K562 (cell line): ENCODE data around the gene HMGB2. TPM values are rescaled to one million over a fixed set of nuclear protein-coding genes. Genes with fewer than 3 reads are reported as not detected.

ENCODE experiments used
- ATAC-seq: fragments of 200-7000 bp; cut with Tn5 transposase; 3 replicates; pipeline ENCODE4 v1.9.1; 2020; ENCODE audit warnings: moderate library complexity
- BruUV-seq: library from RNA; stranded (reverse); fragments of 400-500 nt; replicated peaks from 2 replicates; lab custom pipeline; 2021; lab: Mats Ljungman, UMichigan
- CTCF ChIA-PET: fragments of 300-600 bp; formaldehyde crosslinking; extraction: SDS; loops from one replicate; lab custom pipeline; 2021; ENCODE audit warnings: low intra/inter-chr PET ratio; lab: Yijun Ruan, JAX
- POLR2A ChIA-PET: fragments of 300-600, 350-650 bp; sonication (Branson Sonifier 250); formaldehyde crosslinking; extraction: SDS; loops from one replicate; lab custom pipeline; 2021; ENCODE audit warnings: antibody characterized with exemption, inconsistent platforms; lab: Yijun Ruan, JAX
- DNase-seq, 4 experiments: peaks; one replicate each; pipeline versions ENCODE4 v3.0.0 to v3.0.0-alpha.2; 2011 to 2018; ENCODE audit warnings: low spot score in 3 of 4, mixed read lengths in 3 of 4; ENCODE audit errors: extremely low read depth in 1 of 4
- FAIRE-seq: peaks from 2 replicates; lab custom pipeline; 2011; peaks lifted over from hg19 to GRCh38; lab: Jason Lieb, UNC
- H2AFZ ChIP-seq: 2 replicates; pipeline ENCODE4 v1.6.0; 2011; ENCODE audit warnings: low read depth, low read length, control low read depth, inconsistent platforms
- H3K27ac ChIP-seq: fragments of 200-600 bp; 3 replicates; pipeline ENCODE4 v1.8.0; 2011; ENCODE audit warnings: low read depth, mild to moderate bottlenecking, control low read depth, inconsistent platforms, low read length, moderate library complexity, mixed read lengths; ENCODE audit errors: extremely low read depth
- H3K27me3 ChIP-seq, 2 experiments: fragments of 300-600 bp in 1 of 2; 2 replicates in 1 of 2; 3 replicates in 1 of 2; pipeline versions ENCODE4 v1.6.0 to v1.8.0; 2011; ENCODE audit warnings: inconsistent platforms in 2 of 2, low read length in 2 of 2, mild to moderate bottlenecking in 1 of 2, mixed read lengths in 1 of 2, moderate library complexity in 1 of 2; ENCODE audit not compliant: control insufficient read depth in 2 of 2, insufficient read depth in 2 of 2
- H3K36me3 ChIP-seq: fragments of 300-600 bp; 3 replicates; pipeline ENCODE4 v1.8.0; 2011; ENCODE audit warnings: mild to moderate bottlenecking, low read length, inconsistent platforms; ENCODE audit not compliant: control insufficient read depth, insufficient read depth
- H3K4me1 ChIP-seq, 2 experiments: fragments of 200-600 bp in 1 of 2; replicated peaks in 1 of 2; 2 replicates in 1 of 2; 3 replicates in 1 of 2; pipeline versions ENCODE4 v1.5.1 to v1.8.0; 2011; ENCODE audit warnings: inconsistent platforms in 2 of 2, low read length in 2 of 2, mild to moderate bottlenecking in 1 of 2, mixed read lengths in 1 of 2, moderate library complexity in 1 of 2; ENCODE audit not compliant: control insufficient read depth in 2 of 2, insufficient read depth in 2 of 2
- H3K4me2 ChIP-seq: 2 replicates; pipeline ENCODE4 v1.6.1; 2011; ENCODE audit warnings: low read length, control low read depth, inconsistent platforms, mixed read lengths; ENCODE audit not compliant: insufficient read depth
- H3K4me3 ChIP-seq: fragments of 200-600 bp; sonication (generic), shearing (Covaris generic); 2 replicates; pipeline ENCODE4 v1.5.1; 2016; ENCODE audit warnings: control low read depth, inconsistent platforms
- H3K79me2 ChIP-seq: fragments of 200-600 bp; 3 replicates; pipeline ENCODE4 v1.8.0; 2011; ENCODE audit warnings: low read length, inconsistent platforms; ENCODE audit not compliant: control insufficient read depth, insufficient read depth
- H3K9ac ChIP-seq, 2 experiments: 2 replicates each; pipeline versions ENCODE4 v1.6.0 to v1.6.1; 2011; ENCODE audit warnings: low read depth in 2 of 2, low read length in 2 of 2, control low read depth in 1 of 2, inconsistent platforms in 1 of 2, mild to moderate bottlenecking in 1 of 2, mixed read lengths in 1 of 2; ENCODE audit not compliant: insufficient read depth in 1 of 2
- H3K9me1 ChIP-seq: one replicate; pipeline ENCODE4 v1.6.0; 2011; ENCODE audit warnings: inconsistent platforms, mild to moderate bottlenecking, low read length, moderate library complexity; ENCODE audit not compliant: control insufficient read depth, insufficient read depth
- H3K9me3 ChIP-seq: replicated peaks from 2 replicates; pipeline ENCODE4 v1.5.1; 2011; ENCODE audit warnings: low read depth, low read length, inconsistent platforms; ENCODE audit not compliant: control insufficient read depth, insufficient read depth
- H4K20me1 ChIP-seq: replicated peaks from 2 replicates; pipeline ENCODE4 v1.6.1; 2011; ENCODE audit warnings: low read length, inconsistent platforms, mixed read lengths; ENCODE audit not compliant: control insufficient read depth, insufficient read depth
- ADNP ChIP-seq: fragments of 200-800 bp; sonication (Bioruptor generic); IDR thresholded peaks from 2 replicates; pipeline ENCODE4 v1.6.1; 2016; ENCODE audit warnings: missing genetic modification characterization, missing compliant biosample characterization
- ELF1 ChIP-seq: fragments of 200-800 bp; sonication (Bioruptor generic); IDR thresholded peaks from 2 replicates; pipeline ENCODE4 v1.6.1; 2016; ENCODE audit warnings: missing genetic modification characterization, missing compliant biosample characterization
- GATA2 ChIP-seq: sonication (generic); formaldehyde crosslinking; IDR thresholded peaks from 2 replicates; pipeline ENCODE4 v1.4.0; 2020; ENCODE audit warnings: mild to moderate bottlenecking, missing genetic modification reagents
- HNRNPK ChIP-seq: fragments of 200-400 bp; formaldehyde crosslinking; IDR thresholded peaks from one replicate; pipeline ENCODE4 v1.6.1; 2018; ENCODE audit warnings: mild to moderate bottlenecking, low read depth, low read length; ENCODE audit not compliant: poor library complexity, severe bottlenecking
- LARP7 ChIP-seq: fragments of 450-650 bp; IDR thresholded peaks from 2 replicates; pipeline ENCODE4 v1.6.1; 2016
- NFRKB ChIP-seq: fragments of 450-650 bp; IDR thresholded peaks from 2 replicates; pipeline ENCODE4 v1.6.1; 2016; ENCODE audit warnings: low read depth
- PPARD ChIP-seq: fragments of 250-450 bp; sonication (Bioruptor Pico); IDR thresholded peaks from 2 replicates; pipeline ENCODE4 v1.8.0; 2022; ENCODE audit warnings: inconsistent platforms, mild to moderate bottlenecking, moderate library complexity
- PTTG1 ChIP-seq: fragments of 450-650 bp; IDR thresholded peaks from 2 replicates; pipeline ENCODE4 v1.6.1; 2016; ENCODE audit warnings: low read depth, mild to moderate bottlenecking, missing genetic modification characterization, missing compliant biosample characterization
- ZNF165 ChIP-seq: fragments of 250-450 bp; sonication (Bioruptor Pico); IDR thresholded peaks from 2 replicates; pipeline ENCODE4 v1.4.0; 2020; ENCODE audit warnings: borderline replicate concordance
- ZNF184 ChIP-seq: sonication (generic); formaldehyde crosslinking; IDR thresholded peaks from 2 replicates; pipeline ENCODE4 v1.5.0; 2020; ENCODE audit warnings: missing genetic modification reagents
- ZNF212 ChIP-seq: fragments of 450-650 bp; formaldehyde crosslinking; IDR thresholded peaks from 2 replicates; pipeline ENCODE4 v1.4.0; 2020; ENCODE audit warnings: mild to moderate bottlenecking
- ZNF224 ChIP-seq: sonication (generic); formaldehyde crosslinking; IDR thresholded peaks from 2 replicates; pipeline ENCODE4 v1.8.0; 2022; ENCODE audit warnings: mild to moderate bottlenecking, missing genetic modification reagents
- ZNF431 ChIP-seq: sonication (generic); formaldehyde crosslinking; IDR thresholded peaks from 2 replicates; pipeline ENCODE4 v1.8.0; 2022; ENCODE audit warnings: mild to moderate bottlenecking, missing genetic modification reagents
- ZNF644 ChIP-seq: fragments of 200-800 bp; sonication (Bioruptor generic); IDR thresholded peaks from 2 replicates; pipeline ENCODE4 v1.6.1; 2016; ENCODE audit warnings: low read depth, missing genetic modification characterization, missing compliant biosample characterization
- ZNF75A ChIP-seq: fragments of 450-650 bp; formaldehyde crosslinking; IDR thresholded peaks from 2 replicates; pipeline ENCODE4 v1.4.0; 2020; ENCODE audit warnings: mild to moderate bottlenecking
- ZNF79 ChIP-seq: fragments of 250-450 bp; sonication (Bioruptor Pico); IDR thresholded peaks from 2 replicates; pipeline ENCODE4 v1.4.0; 2020; ENCODE audit warnings: low read depth, mild to moderate bottlenecking, moderate library complexity
- WGBS: fragments of 100-300 bp; shearing (Covaris generic); methylation state at CpG from one replicate; pipeline ENCODE4 v1.1.6; 2016; ENCODE audit warnings: low coverage, mixed read lengths; ENCODE audit not compliant: insufficient coverage; ENCODE audit errors: missing lambda C conversion rate; 5-methylcytosine and 5-hydroxymethylcytosine counted together
- in situ Hi-C: fragments of 300-500 bp; cut with MboI; formaldehyde crosslinking; loops from 4 replicates; pipeline ENCODE4 v1.15.0; 2018; ENCODE audit warnings: inconsistent platforms, mixed read lengths
- intact Hi-C: fragments of 100-400 bp; cut with micrococcal nuclease; formaldehyde crosslinking; loops from 2 replicates; pipeline ENCODE4 v1.14.2; 2022
- polyA plus RNA-seq, 8 experiments: library from polyadenylated mRNA; depleted of rRNA in 4 of 8; stranded (reverse) in 5 of 8; unstranded in 3 of 8; fragments of >200 nt; fragmentation: Nextera tagmentation in 2 of 8; fragmentation: Illumina TruSeq in 1 of 8; extraction: Ambion mirVana in 2 of 8; extraction: Trizol in 1 of 8; gene quantifications; 2 replicates each; pipeline versions ENCODE4 v1.2.1 to v1.2.3, GENCODE V29; 2011 to 2014; ENCODE audit warnings: inconsistent platforms in 1 of 8, missing spikeins in 1 of 8
- total RNA-seq, 7 experiments: library from RNA; depleted of rRNA in 6 of 7; stranded (reverse); fragments of >200 nt in 6 of 7; fragmentation: Illumina TruSeq in 2 of 7; extraction: Trizol in 2 of 7; gene quantifications; 2 replicates each; pipeline versions ENCODE4 v1.2.1 to v1.2.3, GENCODE V29; 2011 to 2021; ENCODE audit warnings: low replicate concordance in 1 of 7
- TF ChIP-seq, protein P1 (sequence below): fragments of 450-650 bp; formaldehyde crosslinking; IDR thresholded peaks from 2 replicates; pipeline ENCODE4 v1.4.0; 2020; ENCODE audit warnings: mild to moderate bottlenecking, moderate library complexity
- TF ChIP-seq, protein P2 (sequence below): fragments of 450-650 bp; formaldehyde crosslinking; IDR thresholded peaks from 2 replicates; pipeline ENCODE4 v1.4.0; 2020; ENCODE audit warnings: mild to moderate bottlenecking, moderate library complexity
- TF ChIP-seq, protein P3 (sequence below), 2 experiments: fragments of 450-650 bp; conservative IDR thresholded peaks; 2 replicates each; pipeline ENCODE4 v1.6.1; 2017; ENCODE audit warnings: mild to moderate bottlenecking in 2 of 2, moderate library complexity in 2 of 2

The HMGB2 gene
- total and polyA plus RNA-seq, 9 of the 15 experiments (the other 6 are each of a cell fraction or from before 2014, with no cell fraction given), result 309 to 822 (median 626) TPM

DNA sequence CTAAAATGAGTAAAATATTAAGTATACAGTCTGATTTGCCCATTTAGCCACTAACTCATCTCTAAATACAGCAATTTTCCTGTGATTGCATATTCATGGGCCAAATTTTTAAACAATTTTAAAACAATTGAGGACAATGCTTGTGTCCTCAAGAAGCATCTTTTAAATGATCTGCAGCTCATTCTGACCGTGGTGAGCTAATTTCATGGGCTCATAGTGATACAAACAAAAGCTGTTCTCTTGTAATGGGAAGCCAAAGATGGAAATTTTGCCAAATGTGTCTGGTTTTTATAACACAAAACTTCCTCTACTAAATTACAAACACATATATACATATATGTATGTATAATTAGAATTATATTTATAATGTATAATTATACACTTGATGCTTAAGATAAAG lies 39.7 kb downstream of the HMGB2 start:
- no peak overlapping the region for H2AFZ ChIP-seq
- peaks cover 0 to 5% of the 10 kb centered on the region in 2 experiments; a peak in 2 of 5 replicates for H3K4me1 ChIP-seq
- H3K9ac ChIP-seq, result no peak overlapping the region
- H3K9me1 ChIP-seq, result no peaks in the 10 kb centered on the region
- no peak overlapping the region for H3K4me2 ChIP-seq
- H3K27me3 ChIP-seq, result no peaks in the 10 kb centered on the region
- ATAC-seq (no peak), DNase-seq (no peak), FAIRE-seq (no peak)
- POLR2A ChIA-PET, result no interaction called here
- no peaks in the 10 kb centered on the region for H3K9me3 ChIP-seq
- no peak overlapping the region for H3K27ac ChIP-seq
- TF ChIP-seq ZNF224 (CRISPR knock-in tag), result no peak
- no peak for TF ChIP-seq ZNF644 (tag)
- TF ChIP-seq, protein P1, sequence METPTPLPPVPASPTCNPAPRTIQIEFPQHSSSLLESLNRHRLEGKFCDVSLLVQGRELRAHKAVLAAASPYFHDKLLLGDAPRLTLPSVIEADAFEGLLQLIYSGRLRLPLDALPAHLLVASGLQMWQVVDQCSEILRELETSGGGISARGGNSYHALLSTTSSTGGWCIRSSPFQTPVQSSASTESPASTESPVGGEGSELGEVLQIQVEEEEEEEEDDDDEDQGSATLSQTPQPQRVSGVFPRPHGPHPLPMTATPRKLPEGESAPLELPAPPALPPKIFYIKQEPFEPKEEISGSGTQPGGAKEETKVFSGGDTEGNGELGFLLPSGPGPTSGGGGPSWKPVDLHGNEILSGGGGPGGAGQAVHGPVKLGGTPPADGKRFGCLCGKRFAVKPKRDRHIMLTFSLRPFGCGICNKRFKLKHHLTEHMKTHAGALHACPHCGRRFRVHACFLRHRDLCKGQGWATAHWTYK, result no peak
- no peak for TF ChIP-seq ADNP (tag)
- TF ChIP-seq ELF1, result no peak
- TF ChIP-seq ZNF212, result no peak
- no peak for TF ChIP-seq ZNF79 (CRISPR knock-in tag)
- TF ChIP-seq PTTG1 (tag), result no peak
- TF ChIP-seq GATA2 (CRISPR knock-in tag), result no peak
- TF ChIP-seq ZNF184 (CRISPR knock-in tag), result no peak
- TF ChIP-seq ZNF165 (CRISPR knock-in tag), result no peak
- TF ChIP-seq, protein P2, sequence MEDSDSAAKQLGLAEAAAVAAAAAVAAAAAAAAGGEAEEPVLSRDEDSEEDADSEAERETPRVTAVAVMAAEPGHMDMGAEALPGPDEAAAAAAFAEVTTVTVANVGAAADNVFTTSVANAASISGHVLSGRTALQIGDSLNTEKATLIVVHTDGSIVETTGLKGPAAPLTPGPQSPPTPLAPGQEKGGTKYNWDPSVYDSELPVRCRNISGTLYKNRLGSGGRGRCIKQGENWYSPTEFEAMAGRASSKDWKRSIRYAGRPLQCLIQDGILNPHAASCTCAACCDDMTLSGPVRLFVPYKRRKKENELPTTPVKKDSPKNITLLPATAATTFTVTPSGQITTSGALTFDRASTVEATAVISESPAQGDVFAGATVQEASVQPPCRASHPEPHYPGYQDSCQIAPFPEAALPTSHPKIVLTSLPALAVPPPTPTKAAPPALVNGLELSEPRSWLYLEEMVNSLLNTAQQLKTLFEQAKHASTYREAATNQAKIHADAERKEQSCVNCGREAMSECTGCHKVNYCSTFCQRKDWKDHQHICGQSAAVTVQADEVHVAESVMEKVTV (CRISPR knock-in tag), result no peak
- TF ChIP-seq ZNF431 (CRISPR knock-in tag), result no peak
- TF ChIP-seq LARP7, result no peak
- no peak for TF ChIP-seq ZNF75A (CRISPR knock-in tag)
- TF ChIP-seq NFRKB, result no peak
- TF ChIP-seq, protein P3, sequence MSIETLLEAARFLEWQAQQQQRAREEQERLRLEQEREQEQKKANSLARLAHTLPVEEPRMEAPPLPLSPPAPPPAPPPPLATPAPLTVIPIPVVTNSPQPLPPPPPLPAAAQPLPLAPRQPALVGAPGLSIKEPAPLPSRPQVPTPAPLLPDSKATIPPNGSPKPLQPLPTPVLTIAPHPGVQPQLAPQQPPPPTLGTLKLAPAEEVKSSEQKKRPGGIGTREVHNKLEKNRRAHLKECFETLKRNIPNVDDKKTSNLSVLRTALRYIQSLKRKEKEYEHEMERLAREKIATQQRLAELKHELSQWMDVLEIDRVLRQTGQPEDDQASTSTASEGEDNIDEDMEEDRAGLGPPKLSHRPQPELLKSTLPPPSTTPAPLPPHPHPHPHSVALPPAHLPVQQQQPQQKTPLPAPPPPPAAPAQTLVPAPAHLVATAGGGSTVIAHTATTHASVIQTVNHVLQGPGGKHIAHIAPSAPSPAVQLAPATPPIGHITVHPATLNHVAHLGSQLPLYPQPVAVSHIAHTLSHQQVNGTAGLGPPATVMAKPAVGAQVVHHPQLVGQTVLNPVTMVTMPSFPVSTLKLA (conservative IDR thresholded peaks at IDR 0.05), result no peak
- no peak for TF ChIP-seq PPARD
- TF ChIP-seq HNRNPK, result no peak
- no peak overlapping the region for H3K4me3 ChIP-seq
- H3K36me3 ChIP-seq, result peaks cover 18% of the 10 kb centered on the region
- WGBS, result 85% methylated on average over 1 of the region's 1 CpG
- CTCF ChIA-PET, result interaction anchor here (0.6 kb wide), 1 partner anchor 129 kb away, joined by 3 read pairs; no protein-coding TSS in a partner anchor
- intact Hi-C loops, result no loop called here
- BruUV-seq, result no TSS peak
- in situ Hi-C loops, result no loop called here
- H4K20me1 ChIP-seq, result 0 out of 2 replicates have a peak, but pooled peaks cover 1% of the 10 kb centered on the region
- H3K79me2 ChIP-seq, result peaks cover 12% of the 10 kb centered on the region; the same call in 2 of the 3 replicates
